H1 (cell line): ENCODE results near the gene LARGE2. TPM values are rescaled to one million over a fixed set of nuclear protein-coding genes. Genes with fewer than 3 reads are reported as not detected.
"Not testable (repeated sequence)": the region's sequence is repeated elsewhere in the genome, so short reads cannot be mapped to it uniquely, and the experiment has no call there.

Experiments
- CTCF ChIA-PET: fragments of 300-600 bp; sonication (Branson Sonifier 250); formaldehyde crosslinking; loops from one replicate; lab custom pipeline; 2021; ENCODE audit not compliant: partially characterized antibody; lab: Charles Lee
- POLR2A ChIA-PET: fragments of 300-600 bp; sonication (Branson Sonifier 250); formaldehyde crosslinking; loops from one replicate; lab custom pipeline; 2021; ENCODE audit warnings: inconsistent platforms; ENCODE audit not compliant: partially characterized antibody; lab: Charles Lee
- DNase-seq, 2 experiments: peaks; one replicate each; pipeline versions ENCODE4 v3.0.0 to v3.0.0-alpha.2; 2010 to 2022; ENCODE audit warnings: low spot score in 2 of 2, low read depth in 1 of 2, mixed read lengths in 1 of 2
- FAIRE-seq: peaks from 2 replicates; lab custom pipeline; 2011; peaks lifted over from hg19 to GRCh38; lab: Jason Lieb, UNC
- H2AFZ ChIP-seq: 2 replicates; pipeline ENCODE4 v1.8.1; 2012; ENCODE audit warnings: low read length, inconsistent platforms
- H2AK5ac ChIP-seq: 2 replicates; pipeline ENCODE4 v1.6.1; 2013; ENCODE audit warnings: low read depth, low read length
- H2BK120ac ChIP-seq: replicated peaks from 2 replicates; pipeline ENCODE3; 2013; ENCODE audit warnings: low read depth, low read length, inconsistent platforms
- H2BK12ac ChIP-seq: 2 replicates; pipeline ENCODE4 v1.6.1; 2013; ENCODE audit warnings: low read depth, low read length
- H2BK15ac ChIP-seq: 2 replicates; pipeline ENCODE4 v1.6.1; 2013; ENCODE audit warnings: low read length
- H2BK20ac ChIP-seq: 2 replicates; pipeline ENCODE4 v1.6.1; 2013; ENCODE audit warnings: low read length
- H2BK5ac ChIP-seq: 2 replicates; pipeline ENCODE4 v1.6.1; 2013; ENCODE audit warnings: low read depth, low read length
- H3K14ac ChIP-seq: 2 replicates; pipeline ENCODE4 v1.6.1; 2013; ENCODE audit warnings: inconsistent platforms; ENCODE audit not compliant: insufficient read length
- H3K18ac ChIP-seq: 2 replicates; pipeline ENCODE4 v1.6.1; 2013; ENCODE audit warnings: low read length; ENCODE audit errors: extremely low read depth
- H3K23ac ChIP-seq: 2 replicates; pipeline ENCODE4 v1.6.1; 2013; ENCODE audit warnings: inconsistent platforms; ENCODE audit not compliant: insufficient read length
- H3K23me2 ChIP-seq: 2 replicates; pipeline ENCODE4 v1.6.1; 2013; ENCODE audit warnings: low read depth, low read length
- H3K27ac ChIP-seq: 2 replicates; pipeline ENCODE4 v1.6.1; 2011; ENCODE audit warnings: low read depth, low read length, inconsistent platforms
- H3K27me3 ChIP-seq, 4 experiments: replicated peaks in 1 of 4; 1 replicate in 1 of 4; 2 replicates in 3 of 4; pipeline versions ENCODE4 v1.6.1 to v1.8.1; 2011 to 2013; ENCODE audit warnings: low read length in 3 of 4, mild to moderate bottlenecking in 3 of 4, inconsistent platforms in 2 of 4, mixed read lengths in 2 of 4, moderate library complexity in 1 of 4; ENCODE audit not compliant: control insufficient read depth in 3 of 4, insufficient read depth in 3 of 4; ENCODE audit errors: extremely low read depth in 1 of 4
- H3K36me3 ChIP-seq, 4 experiments: 2 replicates each; pipeline versions ENCODE4 v1.6.1 to v1.8.1; 2011 to 2013; ENCODE audit warnings: mild to moderate bottlenecking in 4 of 4, low read length in 3 of 4, moderate library complexity in 2 of 4, control low read depth in 1 of 4, inconsistent platforms in 1 of 4; ENCODE audit not compliant: insufficient read depth in 4 of 4, control insufficient read depth in 2 of 4
- H3K4ac ChIP-seq: replicated peaks from 2 replicates; pipeline ENCODE3; 2013; ENCODE audit warnings: low read length, low read depth, mixed read lengths, inconsistent platforms; ENCODE audit not compliant: insufficient read length
- H3K4me1 ChIP-seq, 4 experiments: replicated peaks in 1 of 4; 1 replicate in 1 of 4; 2 replicates in 3 of 4; pipeline versions ENCODE4 v1.6.1 to v1.8.1; 2011 to 2013; ENCODE audit warnings: low read length in 3 of 4, inconsistent platforms in 2 of 4, mixed read lengths in 1 of 4; ENCODE audit not compliant: insufficient read depth in 4 of 4, control insufficient read depth in 3 of 4
- H3K4me2 ChIP-seq, 2 experiments: 2 replicates each; pipeline versions ENCODE4 v1.6.1 to v1.8.1; 2011 to 2013; ENCODE audit warnings: low read depth in 2 of 2, low read length in 2 of 2, control low read depth in 1 of 2, inconsistent platforms in 1 of 2, mild to moderate bottlenecking in 1 of 2; ENCODE audit not compliant: insufficient read depth in 1 of 2
- H3K4me3 ChIP-seq, 4 experiments: fragments of 200-600, 300-600 bp in 1 of 4; sonication (generic), shearing (Covaris generic), sonication (Bioruptor Twin) in 1 of 4; 2 replicates each; pipeline versions ENCODE4 v1.5.1 to v1.8.1; 2011 to 2016; ENCODE audit warnings: low read length in 4 of 4, low read depth in 3 of 4, control low read depth in 2 of 4, inconsistent platforms in 2 of 4, mild to moderate bottlenecking in 2 of 4, mixed read lengths in 1 of 4, moderate library complexity in 1 of 4; ENCODE audit not compliant: insufficient read depth in 2 of 4; ENCODE audit errors: extremely low read depth in 1 of 4
- H3K56ac ChIP-seq: replicated peaks from 2 replicates; pipeline ENCODE3; 2013; ENCODE audit warnings: low read depth, mild to moderate bottlenecking, mixed read lengths, low read length, inconsistent platforms; ENCODE audit not compliant: insufficient read length
- H3K79me1 ChIP-seq: 2 replicates; pipeline ENCODE4 v1.6.1; 2013; ENCODE audit warnings: low read depth, low read length, control low read depth
- H3K79me2 ChIP-seq, 2 experiments: 2 replicates each; pipeline versions ENCODE4 v1.6.1 to v1.8.1; 2012 to 2013; ENCODE audit warnings: low read length in 2 of 2, mild to moderate bottlenecking in 2 of 2, inconsistent platforms in 1 of 2; ENCODE audit not compliant: insufficient read depth in 2 of 2, control insufficient read depth in 1 of 2
- H3K9ac ChIP-seq, 4 experiments: replicated peaks in 1 of 4; 1 replicate in 1 of 4; 2 replicates in 3 of 4; pipeline versions ENCODE4 v1.6.1 to v1.8.1; 2011 to 2013; ENCODE audit warnings: low read depth in 3 of 4, low read length in 3 of 4, control low read depth in 2 of 4, mild to moderate bottlenecking in 2 of 4, moderate library complexity in 2 of 4, inconsistent platforms in 1 of 4; ENCODE audit errors: extremely low read depth in 1 of 4
- H3K9me3 ChIP-seq, 2 experiments: 2 replicates each; pipeline versions ENCODE4 v1.6.1 to v1.8.1; 2012 to 2013; ENCODE audit warnings: mild to moderate bottlenecking in 2 of 2, moderate library complexity in 2 of 2, control low read depth in 1 of 2, inconsistent platforms in 1 of 2, low read depth in 1 of 2, low read length in 1 of 2, mixed read lengths in 1 of 2; ENCODE audit not compliant: insufficient read depth in 2 of 2
- H4K20me1 ChIP-seq, 2 experiments: replicated peaks in 1 of 2; 2 replicates each; pipeline versions ENCODE3 to v1.8.1; 2011 to 2013; ENCODE audit warnings: inconsistent platforms in 2 of 2, low read length in 2 of 2, mild to moderate bottlenecking in 1 of 2; ENCODE audit not compliant: insufficient read depth in 2 of 2, control insufficient read depth in 1 of 2
- H4K5ac ChIP-seq: 2 replicates; pipeline ENCODE4 v1.6.1; 2013; ENCODE audit warnings: low read length, low read depth, mixed read lengths, inconsistent platforms; ENCODE audit not compliant: insufficient read length
- H4K8ac ChIP-seq: 2 replicates; pipeline ENCODE4 v1.8.0; 2013; ENCODE audit warnings: mild to moderate bottlenecking, moderate library complexity, low read length, inconsistent platforms; ENCODE audit not compliant: insufficient read depth; ENCODE audit errors: extremely low read depth
- H4K91ac ChIP-seq: replicated peaks from 2 replicates; pipeline ENCODE3; 2013; ENCODE audit warnings: low read length, mixed read lengths, inconsistent platforms; ENCODE audit not compliant: insufficient read length
- WGBS, 2 experiments: shearing (Covaris generic) in 1 of 2; methylation state at CpG; one replicate each; pipeline versions ENCODE4 v1.1.6 to v1.1.7; 2013 to 2015; ENCODE audit warnings: low lambda C conversion rate in 2 of 2, mixed read lengths in 2 of 2, inconsistent platforms in 1 of 2, low coverage in 1 of 2, missing lambda C conversion rate in 1 of 2; ENCODE audit not compliant: insufficient replicate concordance in 2 of 2, insufficient coverage in 1 of 2, insufficient read length in 1 of 2; ENCODE audit errors: extremely low coverage in 1 of 2, missing lambda C conversion rate in 1 of 2; 5-methylcytosine and 5-hydroxymethylcytosine counted together
- polyA plus RNA-seq, 7 experiments: library from polyadenylated mRNA; depleted of rRNA in 3 of 7; stranded (reverse) in 5 of 7; unstranded in 2 of 7; fragments of >200 nt in 5 of 7; fragments of 200-250 nt in 2 of 7; gene quantifications; 1 replicate in 5 of 7; 2 replicates in 1 of 7; 4 replicates in 1 of 7; pipeline versions ENCODE4 v1.2.1 to v1.2.3, GENCODE V29; 2011 to 2013; ENCODE audit warnings: missing spikeins in 2 of 7, mixed read lengths in 2 of 7
- total RNA-seq: library from RNA; stranded (reverse); fragmentation: NEBNext Ultra II Directional; extraction: Animal tissue kit (Norgen Biotek cat#: 25700); gene quantifications from 2 replicates; pipeline ENCODE4 v1.2.1, GENCODE V29; 2021

The LARGE2 gene
- total and polyA plus RNA-seq, 2 of the 8 experiments (the other 6 are each of a cell fraction or from before 2014, with no cell fraction given): 111 to 137 TPM

DNA sequence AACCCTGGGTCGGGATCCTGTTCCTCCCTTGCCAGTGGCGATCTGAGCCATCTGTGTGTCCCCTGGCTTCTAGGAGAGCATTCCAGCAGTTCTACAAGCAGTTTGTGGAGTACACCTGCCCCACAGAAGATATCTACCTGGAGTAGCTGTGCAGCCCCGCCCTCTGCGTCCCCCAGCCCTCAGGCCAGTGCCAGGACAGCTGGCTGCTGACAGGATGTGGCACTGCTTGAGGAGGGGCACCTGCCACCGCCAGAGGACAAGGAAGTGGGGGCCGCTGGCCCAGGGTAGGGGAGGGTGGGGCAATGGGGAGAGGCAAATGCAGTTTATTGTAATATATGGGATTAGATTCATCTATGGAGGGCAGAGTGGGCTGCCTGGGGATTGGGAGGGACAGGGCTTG is 16.9 kb upstream of the LARGE2 start:
- H3K4ac ChIP-seq, H3K27ac ChIP-seq, H3K9ac ChIP-seq, H3K4me3 ChIP-seq, H2BK15ac ChIP-seq, H2BK20ac ChIP-seq, DNase-seq, H3K14ac ChIP-seq, H2BK12ac ChIP-seq, H3K79me2 ChIP-seq, H3K23ac ChIP-seq, H4K5ac ChIP-seq, H4K91ac ChIP-seq, H3K56ac ChIP-seq, H3K27me3 ChIP-seq, H2AFZ ChIP-seq, H3K9me3 ChIP-seq, H4K8ac ChIP-seq, H3K4me1 ChIP-seq, H2BK5ac ChIP-seq, H3K4me2 ChIP-seq, H2BK120ac ChIP-seq, FAIRE-seq, H3K23me2 ChIP-seq, H3K18ac ChIP-seq, H2AK5ac ChIP-seq, H3K79me1 ChIP-seq: not testable (repeated sequence)
- CTCF ChIA-PET: interaction anchor here (1.0 to 1.4 kb wide), 3 partner anchors 11 to 101 kb away, joined by 4 read pairs; no protein-coding TSS in a partner anchor
- H3K36me3 ChIP-seq: peaks cover 6 to 23% (median 18%) of the 10 kb centered on the region in 4 experiments; a peak in 6 of 8 replicates
- POLR2A ChIA-PET: interaction anchor here (0.9 to 6.2 kb wide), 7 partner anchors 9 to 43 kb away, joined by 3 to 36 read pairs (median 4); partner anchors contain the start of genes LARGE2 and PEX16
- peaks cover 9 to 24% of the 10 kb centered on the region in 2 experiments for H4K20me1 ChIP-seq
- WGBS, 2 experiments: 82% methylated on average over 4 of the region's 6 CpGs; no CpG with 5 or more reads in 1 of the 2 experiments
